PC-3 (cell line): ENCODE measurements around the gene STIMATE. TPM values are rescaled to one million over a fixed set of nuclear protein-coding genes. Genes with fewer than 3 reads are reported as not detected.

ENCODE experiments used
- ATAC-seq: fragments of 200-7000 bp; cut with Tn5 transposase; 2 replicates; pipeline ENCODE4 v1.9.1; 2020; ENCODE audit warnings: mild to moderate bottlenecking, moderate library complexity
- BruUV-seq: library from RNA; stranded (reverse); fragments of 400-500 nt; replicated peaks from 2 replicates; lab custom pipeline; 2021; lab: Mats Ljungman, UMichigan
- CTCF ChIA-PET: fragments of 300-600 bp; sonication (Branson Sonifier 250); formaldehyde crosslinking; loops from one replicate; lab custom pipeline; 2022; ENCODE audit warnings: antibody characterized with exemption; lab: Charles Lee
- POLR2A ChIA-PET: fragments of 300-600 bp; sonication (Branson Sonifier 250); formaldehyde crosslinking; loops from one replicate; lab custom pipeline; 2022; ENCODE audit warnings: antibody characterized with exemption; ENCODE audit not compliant: unreplicated experiment; lab: Charles Lee
- DNase-seq: peaks from one replicate; pipeline ENCODE4 v3.0.0-alpha.2; 2015
- H2AFZ ChIP-seq: fragments of 300-600 bp; sonication (generic); 2 replicates; pipeline ENCODE4 v1.6.0; 2016; ENCODE audit warnings: antibody characterized with exemption, low read length
- H3F3A ChIP-seq: fragments of 300-600 bp; sonication (generic); one replicate; pipeline ENCODE4 v1.6.0; 2017; ENCODE audit warnings: antibody characterized with exemption, low read length, control low read depth, mild to moderate bottlenecking; ENCODE audit not compliant: unreplicated experiment
- H3K27ac ChIP-seq: fragments of 300-600 bp; sonication (generic); 2 replicates; pipeline ENCODE4 v1.5.1; 2016; ENCODE audit warnings: mild to moderate bottlenecking, low read length
- H3K27me3 ChIP-seq: fragments of 300-600 bp; sonication (generic); 2 replicates; pipeline ENCODE4 v1.6.1; 2016; ENCODE audit warnings: low read length, mixed read lengths
- H3K36me3 ChIP-seq: fragments of 300-600 bp; sonication (generic); 2 replicates; pipeline ENCODE4 v1.6.1; 2016; ENCODE audit warnings: low read depth, mixed run types, low read length, mixed read lengths
- H3K4me1 ChIP-seq: fragments of 300-600 bp; sonication (generic); 2 replicates; pipeline ENCODE4 v1.5.1; 2016; ENCODE audit warnings: low read length; ENCODE audit not compliant: insufficient read depth
- H3K4me2 ChIP-seq: fragments of 300-600 bp; sonication (generic); 2 replicates; pipeline ENCODE4 v1.6.0; 2016; ENCODE audit warnings: low read length
- H3K4me3 ChIP-seq: fragments of 300-600 bp; sonication (generic); 2 replicates; pipeline ENCODE4 v1.5.1; 2016; ENCODE audit warnings: mild to moderate bottlenecking, low read length, mixed read lengths
- H3K79me2 ChIP-seq: fragments of 300-600 bp; sonication (generic); 2 replicates; pipeline ENCODE4 v1.6.1; 2017; ENCODE audit warnings: low read length, mixed read lengths
- H3K9ac ChIP-seq: fragments of 300-600 bp; sonication (generic); 2 replicates; pipeline ENCODE4 v1.6.0; 2016; ENCODE audit warnings: mild to moderate bottlenecking, low read length
- H3K9me2 ChIP-seq: fragments of 300-600 bp; sonication (generic); replicated peaks from 2 replicates; pipeline ENCODE4 v1.6.1; 2016; ENCODE audit warnings: mixed run types, low read length, mixed read lengths
- H3K9me3 ChIP-seq: fragments of 300-600 bp; sonication (generic); 2 replicates; pipeline ENCODE4 v1.6.1; 2016; ENCODE audit warnings: low read length, mixed read lengths
- H4K20me1 ChIP-seq: fragments of 300-600 bp; sonication (generic); 2 replicates; pipeline ENCODE4 v1.6.1; 2016; ENCODE audit warnings: low read length, mixed read lengths
- EZH2 ChIP-seq: fragments of 300-600 bp; sonication (generic); IDR thresholded peaks from one replicate; pipeline ENCODE4 v1.6.1; 2017; ENCODE audit warnings: antibody characterized with exemption, mild to moderate bottlenecking, low read length; ENCODE audit not compliant: unreplicated experiment
- EZH2phosphoT487 ChIP-seq: fragments of 300-600 bp; sonication (generic); IDR thresholded peaks from 2 replicates; pipeline ENCODE4 v1.6.1; 2018; ENCODE audit warnings: mild to moderate bottlenecking, antibody characterized with exemption, low read length, borderline replicate concordance
- intact Hi-C: fragments of 100-400 bp; cut with micrococcal nuclease; formaldehyde crosslinking; loops from 2 replicates; pipeline ENCODE4 v1.9.0; 2023
- total RNA-seq: library from RNA; depleted of rRNA; stranded (reverse); fragments of >200 nt; gene quantifications from 2 replicates; pipeline ENCODE4 v1.2.3, GENCODE V29; 2014
- TF ChIP-seq, protein P1 (sequence below): fragments of 300-600 bp; sonication (generic); conservative IDR thresholded peaks from 2 replicates; pipeline ENCODE4 v1.5.1; 2017; ENCODE audit warnings: antibody characterized with exemption, low read depth, mild to moderate bottlenecking, low read length

The STIMATE gene
- total RNA-seq, 1 experiment from 2014 or later = 29.7 TPM

- Histone ChIP-seq H3K27ac (no peak overlapping the region), H3K9me2 (no peaks in the 10 kb centered on the region), H3K27me3 (no peaks in the 10 kb centered on the region), H3K4me3 (no peak overlapping the region), H2AFZ (no peak overlapping the region), H3K36me3 (no peaks in the 10 kb centered on the region), H3F3A (no peaks in the 10 kb centered on the region), H3K79me2 (no peaks in the 10 kb centered on the region), H3K4me2 (no peak overlapping the region), H3K9me3 (no peaks in the 10 kb centered on the region), H3K4me1 (peaks cover 4% of the 10 kb centered on the region; the same call in 1 of the 2 replicates), H4K20me1 (no peaks in the 10 kb centered on the region), H3K9ac (no peak overlapping the region)
- intact Hi-C loops = no loop called here
- TF ChIP-seq EZH2 = no peak
- no peak for TF ChIP-seq EZH2phosphoT487
- TF ChIP-seq, protein P1, sequence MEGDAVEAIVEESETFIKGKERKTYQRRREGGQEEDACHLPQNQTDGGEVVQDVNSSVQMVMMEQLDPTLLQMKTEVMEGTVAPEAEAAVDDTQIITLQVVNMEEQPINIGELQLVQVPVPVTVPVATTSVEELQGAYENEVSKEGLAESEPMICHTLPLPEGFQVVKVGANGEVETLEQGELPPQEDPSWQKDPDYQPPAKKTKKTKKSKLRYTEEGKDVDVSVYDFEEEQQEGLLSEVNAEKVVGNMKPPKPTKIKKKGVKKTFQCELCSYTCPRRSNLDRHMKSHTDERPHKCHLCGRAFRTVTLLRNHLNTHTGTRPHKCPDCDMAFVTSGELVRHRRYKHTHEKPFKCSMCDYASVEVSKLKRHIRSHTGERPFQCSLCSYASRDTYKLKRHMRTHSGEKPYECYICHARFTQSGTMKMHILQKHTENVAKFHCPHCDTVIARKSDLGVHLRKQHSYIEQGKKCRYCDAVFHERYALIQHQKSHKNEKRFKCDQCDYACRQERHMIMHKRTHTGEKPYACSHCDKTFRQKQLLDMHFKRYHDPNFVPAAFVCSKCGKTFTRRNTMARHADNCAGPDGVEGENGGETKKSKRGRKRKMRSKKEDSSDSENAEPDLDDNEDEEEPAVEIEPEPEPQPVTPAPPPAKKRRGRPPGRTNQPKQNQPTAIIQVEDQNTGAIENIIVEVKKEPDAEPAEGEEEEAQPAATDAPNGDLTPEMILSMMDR = no peak
- CTCF ChIA-PET = no interaction called here
- ATAC-seq (no peak), DNase-seq (no peak)
- no TSS peak for BruUV-seq
- POLR2A ChIA-PET = no interaction called here
Observed at GRCh38 chr3:52793702-52794611, 103.4 kb downstream of the STIMATE start.

GRCh38 chr3:52792961-52793695 lies 104.2 kb downstream of the STIMATE start:
- BruUV-seq = no TSS peak
- H4K20me1 ChIP-seq = no peaks in the 10 kb centered on the region
- ATAC-seq = no peak
- no peaks in the 10 kb centered on the region for H3F3A ChIP-seq
- H2AFZ ChIP-seq = no peak overlapping the region
- intact Hi-C loops = no loop called here
- no peak for TF ChIP-seq EZH2phosphoT487
- peak; percentile 19 for DNase-seq
- H3K79me2 ChIP-seq = no peaks in the 10 kb centered on the region
- no peaks in the 10 kb centered on the region for H3K9me3 ChIP-seq
- H3K4me1 ChIP-seq = no peaks in the 10 kb centered on the region
- no peak overlapping the region for H3K27ac ChIP-seq
- H3K4me3 ChIP-seq = no peak overlapping the region
- ChIA-PET CTCF (no interaction called here), POLR2A (interaction anchor here (0.6 kb wide), 1 partner anchor 28 kb away, joined by 3 read pairs; no protein-coding TSS in a partner anchor)
- H3K27me3 ChIP-seq = no peaks in the 10 kb centered on the region
- no peaks in the 10 kb centered on the region for H3K9me2 ChIP-seq
- no peak overlapping the region for H3K9ac ChIP-seq
- H3K4me2 ChIP-seq = no peak overlapping the region
- H3K36me3 ChIP-seq = no peaks in the 10 kb centered on the region

DNA sequence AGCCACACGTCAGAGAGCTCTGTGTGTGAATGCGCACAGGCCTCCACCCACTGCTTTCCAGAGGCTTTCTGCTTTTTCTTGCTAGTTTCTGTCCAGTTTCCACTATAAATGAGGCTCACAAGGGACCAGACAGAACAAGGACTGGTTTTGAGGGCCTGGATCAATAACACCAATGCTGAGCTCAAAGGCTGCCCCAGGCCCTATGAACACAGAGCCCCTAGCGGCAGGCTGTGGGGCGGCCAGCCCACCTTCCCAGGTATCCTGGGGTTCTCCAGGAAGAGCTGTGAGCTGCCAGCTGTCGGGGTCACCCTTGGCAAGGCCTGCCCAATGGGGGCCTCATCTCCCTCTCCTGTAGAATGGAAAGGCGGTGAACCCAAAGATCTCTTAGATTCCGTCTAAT lies 104.9 kb downstream of the STIMATE start:
- DNase-seq = no peak
- Histone ChIP-seq H3F3A (no peaks in the 10 kb centered on the region), H3K27ac (no peak overlapping the region), H2AFZ (no peak overlapping the region), H3K4me2 (no peak overlapping the region), H4K20me1 (no peaks in the 10 kb centered on the region), H3K79me2 (no peaks in the 10 kb centered on the region), H3K4me1 (no peaks in the 10 kb centered on the region), H3K36me3 (no peaks in the 10 kb centered on the region), H3K4me3 (no peak overlapping the region), H3K9me2 (no peaks in the 10 kb centered on the region), H3K27me3 (no peaks in the 10 kb centered on the region), H3K9ac (no peak overlapping the region), H3K9me3 (no peaks in the 10 kb centered on the region)
- POLR2A ChIA-PET = interaction anchor here (0.6 kb wide), 1 partner anchor 29 kb away, joined by 3 read pairs; no protein-coding TSS in a partner anchor
- no peak for ATAC-seq
- BruUV-seq = no TSS peak
- CTCF ChIA-PET = no interaction called here
- TF ChIP-seq EZH2phosphoT487 = no peak
- TF ChIP-seq EZH2 = no peak
- TF ChIP-seq, protein P1 = peak; percentile 14; the same call in 1 of the 2 replicates
- intact Hi-C loops = no loop called here
